Testis (tissue), 3 donors: Measurements from ENCODE around the gene GRN. TPM values are rescaled to one million over a fixed set of nuclear protein-coding genes. Genes with fewer than 3 reads are reported as not detected.

Experiments used
- DNase-seq: peaks from one replicate; pipeline ENCODE4 v3.0.0-alpha.2; 2019
- H3K27ac ChIP-seq, 2 donors: fragments of 200-600 bp; sonication (generic); one replicate each; pipeline ENCODE4 v1.5.1; 2019
- H3K27me3 ChIP-seq: fragments of 200-600 bp; sonication (generic); one replicate; pipeline ENCODE4 v1.5.1; 2019
- H3K36me3 ChIP-seq: fragments of 200-600 bp; sonication (generic); one replicate; pipeline ENCODE4 v1.5.1; 2017; ENCODE audit warnings: low read depth; ENCODE audit errors: missing control alignments
- H3K4me1 ChIP-seq: fragments of 200-600 bp; sonication (generic); one replicate; pipeline ENCODE4 v1.5.1; 2019
- H3K4me3 ChIP-seq, 2 donors: fragments of 200-600 bp; sonication (generic); one replicate each; pipeline ENCODE4 v1.5.1; 2017 to 2019
- H3K9me3 ChIP-seq: fragments of 200-600 bp; sonication (generic); one replicate; pipeline ENCODE4 v1.5.1; 2017
- POLR2A ChIP-seq: fragments of 450-650 bp; IDR thresholded peaks from one replicate; pipeline ENCODE4 v1.6.1; 2017; ENCODE audit warnings: antibody characterized with exemption, mild to moderate bottlenecking, moderate library complexity
- WGBS, 2 donors: methylation state at CpG; one replicate each; pipeline ENCODE4 v1.1.5; 2018; 5-methylcytosine and 5-hydroxymethylcytosine counted together
- intact Hi-C: fragments of 100-400 bp; cut with DNase I; formaldehyde crosslinking; loops from one replicate; pipeline ENCODE4 v1.15.1; 2023; ENCODE audit warnings: low total_unique reads
- polyA plus RNA-seq: library from polyadenylated mRNA; stranded (reverse); fragments of 350-450 nt; fragmentation: Illumina TruSeq; extraction: RNeasy Lipid Tissue Mini Kit (QIAGEN cat#74804); gene quantifications from one replicate; pipeline ENCODE4 v1.2.3, GENCODE V29; 2014; ENCODE audit warnings: low read depth, low replicate concordance; ENCODE audit not compliant: insufficient read depth
- total RNA-seq, 2 donors: library from RNA; depleted of rRNA; stranded (reverse); fragments of >200 nt; gene quantifications; one replicate each; pipeline ENCODE4 v1.2.3, GENCODE V29; 2016
- TF ChIP-seq, protein P1 (sequence below), 3 experiments: fragments of 450-650 bp in 2 of 3; fragments of 200-600 bp in 1 of 3; sonication (generic) in 1 of 3; IDR thresholded peaks; one replicate each; pipeline ENCODE4 v1.5.1; 2016 to 2019; ENCODE audit warnings: antibody characterized with exemption in 3 of 3, mild to moderate bottlenecking in 2 of 3, moderate library complexity in 1 of 3

GRN gene
- total and polyA plus RNA-seq, 3 donors from 2014 or later: 161 to 489 (median 263) TPM

DNA sequence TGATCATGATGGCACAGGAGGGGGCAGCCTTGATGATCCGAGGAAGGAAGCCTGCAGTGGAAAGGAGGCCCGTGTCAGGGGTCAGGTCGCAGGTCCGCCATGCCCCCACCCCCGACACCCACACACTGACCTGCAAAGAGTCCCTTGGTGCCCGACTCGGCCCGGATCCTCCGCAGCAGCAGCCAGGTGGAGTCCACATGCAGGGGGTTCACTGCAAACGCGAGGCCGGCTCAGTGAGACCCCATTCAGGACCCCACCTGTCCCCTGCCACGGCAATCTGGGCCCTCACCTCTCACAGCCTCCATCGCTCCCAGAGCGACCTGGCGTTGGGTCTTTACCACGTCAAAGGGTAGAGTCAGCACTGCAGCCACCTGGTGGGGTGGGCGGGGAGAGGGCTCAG, 25.0 kb upstream of the GRN start:
- Histone ChIP-seq H3K27me3 (no peaks in the 10 kb centered on the region), H3K36me3 (no peaks in the 10 kb centered on the region), H3K4me3 (no peak overlapping the region), H3K4me1 (peaks cover 12% of the 10 kb centered on the region), H3K9me3 (no peaks in the 10 kb centered on the region), H3K27ac (no peak overlapping the region)
- TF ChIP-seq, protein P1, sequence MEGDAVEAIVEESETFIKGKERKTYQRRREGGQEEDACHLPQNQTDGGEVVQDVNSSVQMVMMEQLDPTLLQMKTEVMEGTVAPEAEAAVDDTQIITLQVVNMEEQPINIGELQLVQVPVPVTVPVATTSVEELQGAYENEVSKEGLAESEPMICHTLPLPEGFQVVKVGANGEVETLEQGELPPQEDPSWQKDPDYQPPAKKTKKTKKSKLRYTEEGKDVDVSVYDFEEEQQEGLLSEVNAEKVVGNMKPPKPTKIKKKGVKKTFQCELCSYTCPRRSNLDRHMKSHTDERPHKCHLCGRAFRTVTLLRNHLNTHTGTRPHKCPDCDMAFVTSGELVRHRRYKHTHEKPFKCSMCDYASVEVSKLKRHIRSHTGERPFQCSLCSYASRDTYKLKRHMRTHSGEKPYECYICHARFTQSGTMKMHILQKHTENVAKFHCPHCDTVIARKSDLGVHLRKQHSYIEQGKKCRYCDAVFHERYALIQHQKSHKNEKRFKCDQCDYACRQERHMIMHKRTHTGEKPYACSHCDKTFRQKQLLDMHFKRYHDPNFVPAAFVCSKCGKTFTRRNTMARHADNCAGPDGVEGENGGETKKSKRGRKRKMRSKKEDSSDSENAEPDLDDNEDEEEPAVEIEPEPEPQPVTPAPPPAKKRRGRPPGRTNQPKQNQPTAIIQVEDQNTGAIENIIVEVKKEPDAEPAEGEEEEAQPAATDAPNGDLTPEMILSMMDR (IDR thresholded peaks at IDR 0.05): no peak
- TF ChIP-seq POLR2A: no peak
- intact Hi-C loops: loop anchor here (5.0 kb wide), 1 partner anchor 98 kb away; no protein-coding TSS in a partner anchor
- DNase-seq: no peak
- WGBS, 2 donors: 85 to 88% methylated on average over 11 to 18 of the region's 18 CpGs

DNA sequence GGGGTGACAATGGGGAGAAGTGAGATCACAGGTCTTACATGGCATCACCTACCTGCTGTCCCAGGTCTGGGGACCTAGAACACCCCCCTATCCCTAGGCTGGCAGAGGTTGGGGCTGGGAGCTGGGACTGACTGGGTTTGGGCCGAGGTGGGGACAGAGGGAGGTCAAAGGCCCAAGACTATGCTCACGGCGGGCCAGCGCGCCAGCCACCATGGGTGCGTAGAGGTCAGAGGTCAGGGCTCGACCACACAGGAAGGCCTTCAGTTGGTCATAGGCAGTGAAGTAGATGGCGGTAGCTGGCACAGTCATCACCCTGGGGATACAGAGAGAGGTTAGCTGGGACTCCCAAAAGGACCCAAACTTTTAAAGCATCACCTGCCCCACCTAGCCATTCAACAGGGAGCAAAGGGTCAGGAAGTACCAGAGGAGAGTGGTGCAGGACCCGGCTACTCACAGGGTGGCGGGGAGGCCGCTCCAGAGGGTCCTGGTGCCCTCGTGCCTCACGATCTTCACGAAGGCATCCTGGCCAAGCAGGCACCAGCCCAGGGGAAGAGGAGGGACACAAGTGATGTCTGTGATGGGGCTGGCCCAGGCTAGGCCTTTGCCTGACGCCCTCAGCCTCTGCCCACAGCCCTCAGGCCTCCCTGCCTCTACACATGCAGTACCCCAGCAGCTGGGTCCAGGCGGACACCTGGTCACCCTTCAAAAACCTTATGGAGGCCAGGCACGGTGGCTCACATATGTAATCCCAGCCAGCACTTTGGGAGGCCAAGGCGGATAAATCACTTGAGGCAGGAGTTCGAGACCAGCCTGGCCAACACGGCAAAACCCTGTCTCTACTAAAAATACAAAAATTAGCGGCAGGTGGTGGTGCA, 23.6 kb upstream of the GRN start:
- Histone ChIP-seq H3K9me3 (no peaks in the 10 kb centered on the region), H3K27me3 (no peaks in the 10 kb centered on the region), H3K4me3 (no peak overlapping the region), H3K27ac (no peak overlapping the region), H3K4me1 (peaks cover 12% of the 10 kb centered on the region), H3K36me3 (no peaks in the 10 kb centered on the region)
- DNase-seq: no peak
- intact Hi-C loops: loop anchor here (5.0 kb wide), 1 partner anchor 99 kb away; no protein-coding TSS in a partner anchor
- TF ChIP-seq, protein P1 (IDR thresholded peaks at IDR 0.05): no peak
- no peak for TF ChIP-seq POLR2A
- WGBS, 2 donors: 94 to 95% methylated on average over 10 to 21 of the region's 21 CpGs

DNA sequence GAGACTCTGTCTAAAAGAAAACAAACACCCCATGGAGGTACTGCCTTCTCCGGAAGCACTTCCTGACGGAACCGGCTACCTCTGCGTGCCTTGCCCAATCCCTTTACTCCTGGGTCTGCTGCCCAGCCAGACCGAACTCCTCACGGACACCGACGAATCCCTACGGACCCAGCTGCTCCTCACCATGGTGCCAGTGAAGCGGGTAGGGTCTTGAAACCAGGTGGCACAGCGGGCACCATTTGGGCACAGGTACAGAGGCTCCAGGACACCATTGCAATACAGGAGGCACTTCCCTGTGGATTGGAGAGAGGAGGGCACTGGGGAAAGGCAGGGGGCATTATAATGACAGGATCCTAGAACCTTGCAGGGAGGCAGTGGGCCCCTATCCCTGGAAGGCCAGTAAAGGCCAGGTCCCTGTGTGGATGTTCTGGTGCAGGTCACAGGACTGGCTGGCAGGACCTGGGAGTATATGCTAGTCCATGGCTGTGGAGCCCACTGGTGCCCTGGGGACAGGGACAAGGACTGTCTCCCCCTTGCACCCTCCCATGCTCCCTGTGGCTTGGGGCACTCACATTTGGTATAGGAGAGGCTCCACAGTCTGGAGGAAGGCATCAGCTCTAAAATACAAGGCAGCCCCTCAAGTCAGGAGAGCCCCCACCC, 22.7 kb upstream of the GRN start:
- Histone ChIP-seq H3K4me3 (no peak overlapping the region), H3K4me1 (peaks cover 12% of the 10 kb centered on the region), H3K27ac (no peak overlapping the region), H3K27me3 (no peaks in the 10 kb centered on the region), H3K9me3 (no peaks in the 10 kb centered on the region), H3K36me3 (no peaks in the 10 kb centered on the region)
- WGBS, 2 donors: 84 to 89% methylated on average over 5 to 11 of the region's 11 CpGs
- TF ChIP-seq POLR2A: no peak
- TF ChIP-seq, protein P1 (IDR thresholded peaks at IDR 0.05): no peak
- intact Hi-C loops: loop anchor here (5.0 kb wide), 1 partner anchor 100 kb away; no protein-coding TSS in a partner anchor
- DNase-seq: no peak

DNA sequence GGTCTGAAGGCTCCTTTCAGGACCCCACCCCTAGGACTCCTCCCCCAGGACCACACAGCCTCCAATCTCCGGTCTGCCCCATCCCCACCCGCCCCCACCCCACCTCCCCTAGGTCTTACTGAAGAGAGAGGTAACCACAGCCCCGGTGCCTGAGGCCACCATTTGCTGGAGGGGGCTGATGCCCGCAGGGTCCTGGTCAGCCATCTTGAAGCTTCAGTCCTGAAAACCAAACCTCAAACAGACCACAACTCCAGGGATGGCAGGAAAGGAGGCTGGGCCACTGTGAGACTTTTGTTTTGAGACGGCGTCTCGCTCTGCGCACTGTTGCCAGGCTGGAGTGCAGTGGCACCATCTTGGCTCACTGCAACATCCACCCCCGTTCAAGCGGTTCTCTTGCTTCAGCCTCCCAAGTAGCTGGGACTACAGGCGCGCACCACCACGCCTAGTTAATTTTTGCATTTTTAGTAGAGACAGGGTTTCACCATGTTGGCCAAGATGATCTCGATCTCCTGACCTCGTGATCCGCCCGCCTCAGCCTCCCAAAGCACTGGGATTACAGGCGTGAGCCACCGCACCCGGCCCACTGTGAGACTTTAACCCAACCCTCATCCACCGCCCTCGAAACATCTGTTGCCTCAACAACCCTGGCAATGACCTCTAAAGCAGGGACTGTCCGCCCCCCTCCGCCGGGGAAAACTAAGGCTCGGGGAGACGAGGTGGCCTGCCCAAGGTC, 21.6 kb upstream of the GRN start:
- WGBS, 2 donors: 38 to 58% methylated on average over 12 to 27 of the region's 27 CpGs
- Histone ChIP-seq H3K27ac (peak overlapping the region in 1 of 2 donors; percentile 70), H3K4me3 (peak overlapping the region; percentile 94 to 99)

More for the DNA sequence above, 21.6 kb upstream of the GRN start:
- no peak for DNase-seq
- no peaks in the 10 kb centered on the region for H3K36me3 ChIP-seq
- no peak for TF ChIP-seq POLR2A
- TF ChIP-seq, protein P1 (IDR thresholded peaks at IDR 0.05): no peak
- peaks cover 12% of the 10 kb centered on the region for H3K4me1 ChIP-seq
- intact Hi-C loops: loop anchor here (5.0 kb wide), 1 partner anchor 101 kb away; no protein-coding TSS in a partner anchor
- no peaks in the 10 kb centered on the region for H3K27me3 ChIP-seq
- H3K9me3 ChIP-seq: no peaks in the 10 kb centered on the region
